ENCODE data around the gene CCDC144A. TPM values are rescaled to one million over a fixed set of nuclear protein-coding genes. Genes with fewer than 3 reads are reported as not detected.
A peak's percentile ranks its signal among the peaks of the same experiment; 100 is the strongest.
"Not testable (repeated sequence)": the region's sequence is repeated elsewhere in the genome, so short reads cannot be mapped to it uniquely, and the experiment has no call there.

The CCDC144A gene
- total RNA-seq, 1 donor from 2014 or later: 3.3 TPM

- peak; percentile 66 for DNase-seq
Measured at GRCh38 chr17:16820161-16820877, 130.3 kb downstream of the CCDC144A start.

- DNase-seq: no peak
Measured at GRCh38 chr17:16820979-16821543, 131.0 kb downstream of the CCDC144A start.

GRCh38 chr17:16822133-16822532 is 132.1 kb downstream of the CCDC144A start:
- DNase-seq: not testable (repeated sequence)

- not testable (repeated sequence) for DNase-seq
Measured at GRCh38 chr17:16823768-16824406, 133.8 kb downstream of the CCDC144A start.

Small RNA genes lying within 50 kb of the gene (small RNA-seq; reads per million reads assigned to genes)
- gene AC022596.1 (ENCODE audit: low replicate concordance) (not detected), gene RNU6-405P (ENCODE audit: low replicate concordance) (not detected)

Other genes with a start within 250 kb of the CCDC144A start
- 6.2 TPM for gene LRRC75A, start 198.0 kb upstream of the CCDC144A start, total RNA-seq
- 6.7 TPM for gene ZNF287, start 121.0 kb upstream of the CCDC144A start, total RNA-seq
- 13.0 TPM for gene ZNF624, start 36.4 kb upstream of the CCDC144A start, total RNA-seq